ENCODE results near the gene PUS1. TPM values are rescaled to one million over a fixed set of nuclear protein-coding genes. Genes with fewer than 3 reads are reported as not detected.

PUS1 gene
- total RNA-seq, 1 donor from 2014 or later: 19.9 TPM

- DNase-seq: peak; percentile 62
- Histone ChIP-seq H3K4me3 (no peak overlapping the region), H3K4me1 (no peaks in the 10 kb centered on the region), H3K27ac (no peak overlapping the region), H3K36me3 (peaks cover 35% of the 10 kb centered on the region), H3K9me3 (no peaks in the 10 kb centered on the region), H3K27me3 (no peaks in the 10 kb centered on the region)
- intact Hi-C loops (cut with DNase I): no loop called here
- no peak for ATAC-seq
- TF ChIP-seq, protein P1, sequence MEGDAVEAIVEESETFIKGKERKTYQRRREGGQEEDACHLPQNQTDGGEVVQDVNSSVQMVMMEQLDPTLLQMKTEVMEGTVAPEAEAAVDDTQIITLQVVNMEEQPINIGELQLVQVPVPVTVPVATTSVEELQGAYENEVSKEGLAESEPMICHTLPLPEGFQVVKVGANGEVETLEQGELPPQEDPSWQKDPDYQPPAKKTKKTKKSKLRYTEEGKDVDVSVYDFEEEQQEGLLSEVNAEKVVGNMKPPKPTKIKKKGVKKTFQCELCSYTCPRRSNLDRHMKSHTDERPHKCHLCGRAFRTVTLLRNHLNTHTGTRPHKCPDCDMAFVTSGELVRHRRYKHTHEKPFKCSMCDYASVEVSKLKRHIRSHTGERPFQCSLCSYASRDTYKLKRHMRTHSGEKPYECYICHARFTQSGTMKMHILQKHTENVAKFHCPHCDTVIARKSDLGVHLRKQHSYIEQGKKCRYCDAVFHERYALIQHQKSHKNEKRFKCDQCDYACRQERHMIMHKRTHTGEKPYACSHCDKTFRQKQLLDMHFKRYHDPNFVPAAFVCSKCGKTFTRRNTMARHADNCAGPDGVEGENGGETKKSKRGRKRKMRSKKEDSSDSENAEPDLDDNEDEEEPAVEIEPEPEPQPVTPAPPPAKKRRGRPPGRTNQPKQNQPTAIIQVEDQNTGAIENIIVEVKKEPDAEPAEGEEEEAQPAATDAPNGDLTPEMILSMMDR (IDR thresholded peaks at IDR 0.05): no peak
These were observed 7.9 kb upstream of the PUS1 start for GRCh38 chr12:131920902-131921840.

DNA sequence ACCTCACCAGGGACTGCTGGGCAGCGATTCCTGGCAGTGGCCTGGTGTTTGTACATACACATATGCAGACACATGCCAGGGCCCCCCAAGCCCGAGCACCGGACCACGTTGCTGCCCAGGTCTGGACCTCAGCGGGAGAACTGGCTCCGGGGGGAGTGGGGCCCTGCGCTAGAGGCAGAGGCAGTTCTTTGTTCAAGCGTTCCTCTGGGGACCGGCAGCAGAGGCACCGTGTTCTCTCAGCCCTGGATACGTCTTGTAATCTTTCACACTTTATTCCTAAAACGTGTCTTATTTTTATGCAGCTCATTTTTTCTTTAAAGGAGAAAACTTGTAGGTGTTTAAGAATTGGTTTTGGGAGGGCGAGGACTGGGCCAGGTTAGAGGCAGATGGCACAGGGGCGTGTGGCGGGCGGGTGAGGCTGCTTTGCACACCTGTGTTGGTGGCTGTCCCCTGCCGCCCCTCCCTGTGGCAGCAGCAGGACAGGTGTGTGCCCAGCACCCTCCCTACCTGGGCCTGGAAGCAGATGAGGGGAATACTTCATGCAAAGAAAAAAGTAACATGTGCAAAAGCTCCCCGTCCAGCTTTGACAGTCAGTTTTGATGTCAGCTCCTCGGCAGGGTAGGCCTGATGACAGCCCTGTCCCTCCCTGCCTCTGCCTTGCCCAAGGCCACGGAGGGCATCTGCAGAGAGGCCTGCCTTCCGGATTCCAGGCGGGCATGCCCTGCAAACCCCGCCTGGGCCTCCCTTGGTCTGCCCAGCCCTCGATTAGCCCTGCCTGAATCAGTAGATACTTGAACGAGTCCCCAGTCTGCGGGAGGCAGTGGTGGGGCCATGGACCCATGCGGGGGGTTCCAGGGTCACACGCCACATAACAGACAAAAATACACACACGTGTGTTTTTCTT is 7.0 kb upstream of the PUS1 start:
- intact Hi-C loops (cut with DNase I): no loop called here
- peaks cover 30% of the 10 kb centered on the region for H3K36me3 ChIP-seq
- ATAC-seq: no peak
- H3K4me3 ChIP-seq: no peak overlapping the region
- no peaks in the 10 kb centered on the region for H3K4me1 ChIP-seq
- H3K27me3 ChIP-seq: no peaks in the 10 kb centered on the region
- no peak overlapping the region for H3K27ac ChIP-seq
- TF ChIP-seq, protein P1 (IDR thresholded peaks at IDR 0.05): no peak
- H3K9me3 ChIP-seq: no peaks in the 10 kb centered on the region
- DNase-seq: no peak

- ATAC-seq (no peak), DNase-seq (no peak)
- Histone ChIP-seq H3K9me3 (no peaks in the 10 kb centered on the region), H3K27me3 (no peaks in the 10 kb centered on the region), H3K27ac (no peak overlapping the region), H3K4me1 (no peaks in the 10 kb centered on the region), H3K36me3 (peaks cover 30% of the 10 kb centered on the region), H3K4me3 (no peak overlapping the region)
- TF ChIP-seq, protein P1 (IDR thresholded peaks at IDR 0.05): no peak
- intact Hi-C loops (cut with DNase I): no loop called here
These were observed 6.3 kb upstream of the PUS1 start for GRCh38 chr12:131922772-131923171.

DNA sequence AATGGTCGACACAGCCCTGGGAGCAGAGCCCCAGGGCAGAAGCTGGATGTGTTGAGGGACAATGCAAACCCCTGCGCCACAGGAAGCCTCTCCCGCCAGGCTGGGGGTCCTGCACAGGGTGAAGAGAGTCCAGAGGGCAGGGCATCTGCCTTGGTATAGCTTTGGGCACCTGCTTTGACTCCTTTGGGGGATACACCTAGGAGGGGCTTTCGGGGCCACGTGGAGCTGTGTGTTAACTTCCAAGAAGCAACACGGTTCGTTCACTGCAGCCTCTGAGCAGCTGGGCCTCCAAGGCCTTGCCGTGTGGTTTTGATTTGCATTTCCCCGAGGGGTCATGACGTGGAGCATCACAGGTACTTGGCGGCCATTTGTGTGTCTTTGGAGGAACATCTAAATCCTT is 5.8 kb upstream of the PUS1 start:
- Histone ChIP-seq H3K4me1 (no peaks in the 10 kb centered on the region), H3K27me3 (no peaks in the 10 kb centered on the region), H3K4me3 (no peak overlapping the region), H3K9me3 (no peaks in the 10 kb centered on the region), H3K27ac (no peak overlapping the region), H3K36me3 (peaks cover 30% of the 10 kb centered on the region)
- intact Hi-C loops (cut with DNase I): no loop called here
- TF ChIP-seq, protein P1 (IDR thresholded peaks at IDR 0.05): no peak
- DNase-seq (no peak), ATAC-seq (no peak)

DNA sequence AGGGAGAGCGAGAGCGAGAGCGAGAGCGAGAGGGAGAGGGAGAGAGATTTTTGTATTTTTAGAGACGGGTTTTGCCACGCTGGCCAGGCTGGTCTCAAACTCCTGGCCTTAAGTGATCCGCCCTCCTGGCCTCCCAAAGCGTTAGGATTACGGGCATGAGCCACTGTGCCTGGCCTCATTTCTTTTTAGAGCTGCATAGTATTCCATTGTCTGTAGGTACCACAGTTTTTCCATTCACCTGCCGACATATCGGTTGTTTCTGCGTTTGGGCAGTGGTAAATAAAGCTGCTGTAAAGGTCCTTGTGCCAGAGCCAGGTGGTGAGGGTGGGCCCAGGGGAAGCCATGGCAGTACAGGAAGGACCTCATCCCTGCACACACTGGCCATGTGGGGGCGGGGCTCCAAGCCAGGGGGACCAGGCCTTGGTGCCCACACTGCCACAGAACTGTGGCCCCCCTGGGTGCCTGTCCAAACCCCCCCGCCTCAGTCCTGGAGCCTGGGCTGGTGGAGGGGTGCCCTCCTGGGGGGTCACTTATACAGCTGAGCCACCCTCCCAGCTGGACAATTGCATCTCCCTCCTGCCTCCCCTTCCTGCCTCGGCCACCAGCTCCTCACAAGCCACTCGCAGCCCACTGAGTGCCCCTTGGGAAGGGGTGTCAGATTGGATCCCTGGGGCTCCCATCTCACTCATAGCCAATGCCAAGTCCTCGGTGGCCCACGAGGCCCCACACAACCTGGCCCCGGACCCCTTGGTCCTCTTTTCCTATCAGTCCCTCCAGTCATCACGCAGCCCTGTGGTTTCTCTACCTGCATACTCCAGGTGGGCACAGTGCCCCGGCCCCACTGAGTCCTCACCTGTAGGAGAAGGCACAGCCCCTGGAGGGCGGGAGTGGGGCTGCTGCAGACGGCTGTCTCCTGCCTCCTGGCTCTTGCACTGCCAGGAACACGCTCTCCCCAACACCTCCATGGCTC is 1.7 kb upstream of the PUS1 start:
- ATAC-seq: no peak
- no peaks in the 10 kb centered on the region for H3K9me3 ChIP-seq
- TF ChIP-seq, protein P1 (IDR thresholded peaks at IDR 0.05): no peak
- peak; percentile 64 for DNase-seq
- peaks cover 9% of the 10 kb centered on the region for H3K4me1 ChIP-seq
- H3K27me3 ChIP-seq: no peaks in the 10 kb centered on the region
- intact Hi-C loops (cut with DNase I): no loop called here
- H3K27ac ChIP-seq: no peak overlapping the region
- H3K36me3 ChIP-seq: peaks cover 6% of the 10 kb centered on the region
- no peak overlapping the region for H3K4me3 ChIP-seq
